ENCODE measurements around the gene PLEKHM3.

GRCh38 chr2:207865210-207865609 is 160.1 kb downstream of the PLEKHM3 start:
- TF ChIP-seq EZH2phosphoT487 (IDR thresholded peaks at IDR 0.05; ENCODE audit: insufficient read depth, low read depth) (no peak), EZH2 (IDR thresholded peaks at IDR 0.05; ENCODE audit: insufficient read depth, poor library complexity, severe bottlenecking) (no peak)
